NB4 (cell line): ENCODE measurements around the gene PHYH.

Source experiments
- CTCF ChIP-seq: IDR thresholded peaks from one replicate; pipeline ENCODE4 v1.5.1; 2012; ENCODE audit warnings: low read depth, low read length
- POLR2A ChIP-seq: IDR thresholded peaks from 2 replicates; pipeline ENCODE4 v1.6.1; 2011; ENCODE audit warnings: mild to moderate bottlenecking; ENCODE audit not compliant: insufficient read length; ENCODE audit errors: extremely low read depth

DNA sequence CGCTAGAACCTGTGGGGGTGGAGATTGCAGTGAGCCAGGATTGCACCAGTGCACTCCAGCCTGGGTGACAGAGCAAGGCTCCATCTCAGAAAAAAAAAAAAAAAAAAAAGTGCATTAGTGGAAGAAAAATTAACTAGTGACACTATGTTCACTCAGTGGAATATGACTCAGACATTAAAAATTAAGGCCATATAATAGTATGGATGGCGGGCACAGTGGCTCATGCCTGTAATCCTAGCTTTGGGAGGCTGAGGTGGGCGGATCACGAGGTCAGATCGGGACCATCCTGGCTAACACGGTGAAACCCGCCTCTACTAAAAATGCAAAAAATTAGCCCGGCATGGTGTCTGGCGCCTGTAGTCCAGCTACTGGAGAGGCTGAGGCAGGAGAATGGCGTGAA, 3.4 kb downstream of the PHYH start:
- TF ChIP-seq CTCF (no peak), POLR2A (no peak)
